RPMI8226 (cell line): ENCODE results near the gene AQP1.

Source experiments
- DNase-seq: peaks from one replicate; pipeline ENCODE4 v3.0.0-alpha.2; 2015

The AQP1 gene

GRCh38 chr7:30938435-30939316 lies 27.0 kb downstream of the AQP1 start:
- DNase-seq = peak; percentile 75

- no peak for DNase-seq
These were observed 30.1 kb downstream of the AQP1 start for GRCh38 chr7:30941582-30942323.

GRCh38 chr7:30950197-30950596 lies 38.5 kb downstream of the AQP1 start:
- DNase-seq = no peak

- DNase-seq = no peak
These were observed 43.3 kb downstream of the AQP1 start for GRCh38 chr7:30954914-30955313.

GRCh38 chr7:30956704-30957103 lies 45.1 kb downstream of the AQP1 start:
- no peak for DNase-seq

GRCh38 chr7:30963842-30964241 lies 52.2 kb downstream of the AQP1 start, which contains the start of gene GHRHR:
GHRHR (plus strand) TSS chr7:30963953; CDS start chr7:30964069, 116 bp downstream.
- DNase-seq = no peak

GRCh38 chr7:30965372-30965771 lies 53.7 kb downstream of the AQP1 start:
- no peak for DNase-seq

- no peak for DNase-seq
These were observed 54.2 kb downstream of the AQP1 start for GRCh38 chr7:30965883-30966282.

GRCh38 chr7:30968294-30968693 lies 56.6 kb downstream of the AQP1 start:
- peak; percentile 26 for DNase-seq

GRCh38 chr7:30968747-30969603 lies 57.3 kb downstream of the AQP1 start:
- DNase-seq = no peak

- no peak for DNase-seq
These were observed 57.9 kb downstream of the AQP1 start for GRCh38 chr7:30969604-30969970.

- DNase-seq = no peak
These were observed 58.4 kb downstream of the AQP1 start for GRCh38 chr7:30970074-30970473.

GRCh38 chr7:30970594-30971094 lies 59.0 kb downstream of the AQP1 start:
- no peak for DNase-seq

GRCh38 chr7:30971440-30971839 lies 59.8 kb downstream of the AQP1 start:
- DNase-seq = no peak

GRCh38 chr7:30971840-30972563 lies 60.3 kb downstream of the AQP1 start:
- DNase-seq = no peak

GRCh38 chr7:30973292-30973691 lies 61.6 kb downstream of the AQP1 start:
- no peak for DNase-seq

- no peak for DNase-seq
These were observed 62.3 kb downstream of the AQP1 start for GRCh38 chr7:30973791-30974604.

GRCh38 chr7:30974605-30975255 lies 63.1 kb downstream of the AQP1 start:
- DNase-seq = peak; percentile 75
